NCI-H2227 (cell line): ENCODE measurements around the gene DGLUCY.
"Not testable (repeated sequence)": the region's sequence is repeated elsewhere in the genome, so short reads cannot be mapped to it uniquely, and the experiment has no call there.

Source experiments
- DNase-seq: peaks from one replicate; lab custom pipeline; 2025; ENCODE audit not compliant: unreplicated experiment; lab: John Stamatoyannopoulos, UW

DGLUCY gene, protein sequence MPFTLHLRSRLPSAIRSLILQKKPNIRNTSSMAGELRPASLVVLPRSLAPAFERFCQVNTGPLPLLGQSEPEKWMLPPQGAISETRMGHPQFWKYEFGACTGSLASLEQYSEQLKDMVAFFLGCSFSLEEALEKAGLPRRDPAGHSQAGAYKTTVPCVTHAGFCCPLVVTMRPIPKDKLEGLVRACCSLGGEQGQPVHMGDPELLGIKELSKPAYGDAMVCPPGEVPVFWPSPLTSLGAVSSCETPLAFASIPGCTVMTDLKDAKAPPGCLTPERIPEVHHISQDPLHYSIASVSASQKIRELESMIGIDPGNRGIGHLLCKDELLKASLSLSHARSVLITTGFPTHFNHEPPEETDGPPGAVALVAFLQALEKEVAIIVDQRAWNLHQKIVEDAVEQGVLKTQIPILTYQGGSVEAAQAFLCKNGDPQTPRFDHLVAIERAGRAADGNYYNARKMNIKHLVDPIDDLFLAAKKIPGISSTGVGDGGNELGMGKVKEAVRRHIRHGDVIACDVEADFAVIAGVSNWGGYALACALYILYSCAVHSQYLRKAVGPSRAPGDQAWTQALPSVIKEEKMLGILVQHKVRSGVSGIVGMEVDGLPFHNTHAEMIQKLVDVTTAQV

GRCh38 chr14:91113829-91114078 is at the start of gene DGLUCY:
DGLUCY (plus strand) TSS chr14:91114073; CDS start chr14:91160295, 46,222 bp downstream.
- DNase-seq, result no peak

DNA sequence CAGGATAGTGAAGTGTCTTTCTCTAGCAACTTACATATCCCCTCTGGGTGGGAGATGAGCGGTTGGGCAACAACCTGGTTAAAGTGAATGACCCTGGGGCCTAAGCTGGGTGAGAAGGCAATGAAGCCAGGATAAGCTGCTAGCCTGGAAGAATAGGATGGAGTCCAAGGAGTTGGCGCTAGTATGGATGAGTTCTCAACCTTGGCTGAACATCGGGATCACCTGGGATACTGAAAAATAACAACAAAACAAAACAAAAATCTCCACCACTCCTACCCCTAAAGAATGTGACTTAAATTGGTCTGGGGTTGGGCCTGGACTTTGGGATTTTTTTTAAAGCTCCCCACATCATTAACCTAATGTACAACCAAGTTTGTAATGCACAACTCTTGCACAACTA is 48.6 kb upstream of the DGLUCY start:
- DNase-seq, result no peak

DNA sequence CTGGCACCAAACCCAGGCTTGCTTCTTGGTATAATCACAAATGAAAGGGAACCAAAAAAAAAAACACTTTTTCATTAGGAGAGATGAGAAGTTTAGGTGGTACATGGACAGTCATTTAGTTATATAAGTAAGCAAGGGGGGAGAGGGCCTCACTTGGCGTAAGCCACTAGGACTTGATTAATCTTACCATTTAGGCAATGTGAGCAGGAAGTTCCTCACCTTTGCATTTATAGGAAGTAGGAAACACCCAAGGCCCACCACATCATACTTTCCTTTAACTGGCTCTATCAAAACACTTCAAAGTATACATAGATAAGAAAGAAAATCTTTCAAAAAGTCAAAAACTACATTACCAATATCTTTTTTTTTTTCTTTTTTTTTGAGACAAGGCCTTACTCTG is 46.7 kb upstream of the DGLUCY start:
- no peak for DNase-seq

GRCh38 chr14:91068642-91069041 is 45.2 kb upstream of the DGLUCY start:
- no peak for DNase-seq

- no peak for DNase-seq
These were observed 43.3 kb upstream of the DGLUCY start for GRCh38 chr14:91070572-91070971.

DNA sequence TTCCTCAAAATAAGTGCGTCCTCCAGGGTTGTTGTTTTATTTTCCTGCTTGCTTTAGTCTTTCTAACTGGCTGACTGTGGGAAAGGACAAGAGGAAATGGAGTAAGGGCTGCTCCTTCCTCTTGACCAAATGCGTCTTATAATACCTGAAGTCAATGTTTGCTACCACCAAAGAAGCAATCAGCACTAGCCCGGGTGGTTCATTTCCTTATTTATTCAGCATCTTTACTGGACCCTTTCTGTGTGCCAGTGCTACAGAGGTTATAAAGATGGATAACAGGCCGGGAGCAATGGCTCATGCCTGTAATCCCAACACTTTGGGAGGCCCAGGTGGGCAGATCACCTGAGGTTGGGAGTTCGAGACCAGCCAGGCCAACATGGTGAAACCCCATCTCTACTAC is 38.3 kb upstream of the DGLUCY start:
- DNase-seq, result no peak

DNA sequence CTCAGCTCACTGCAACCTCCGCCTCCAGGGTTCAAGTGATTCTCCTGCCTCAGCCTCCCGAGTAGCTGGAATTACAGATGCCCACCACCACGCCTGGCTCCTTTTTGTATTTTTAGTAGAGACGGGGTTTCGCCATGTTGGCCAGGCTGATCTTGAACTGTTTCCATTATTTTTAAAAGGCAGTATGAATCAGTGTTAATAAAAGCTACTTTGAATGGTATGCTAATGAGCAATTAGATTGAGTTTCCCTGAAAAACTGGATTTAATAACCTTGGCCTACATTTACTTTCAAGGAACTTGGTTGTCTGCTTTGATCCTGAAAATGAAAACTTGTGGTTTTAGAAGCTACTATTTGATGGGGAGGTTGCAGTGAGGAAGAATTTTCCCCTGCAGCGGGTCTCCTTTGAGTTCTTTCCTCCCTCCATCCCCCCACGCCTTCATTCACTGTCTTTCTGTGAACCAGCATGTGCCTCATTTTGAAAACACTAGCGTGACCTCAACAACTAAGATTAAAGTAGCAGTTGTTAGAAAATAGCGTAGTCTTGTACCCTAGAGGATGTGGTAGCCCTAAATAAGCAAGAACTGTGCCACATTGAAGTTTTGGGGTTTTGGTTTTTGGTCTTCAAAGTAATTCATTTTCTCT is 35.7 kb upstream of the DGLUCY start:
- no peak for DNase-seq

DNA sequence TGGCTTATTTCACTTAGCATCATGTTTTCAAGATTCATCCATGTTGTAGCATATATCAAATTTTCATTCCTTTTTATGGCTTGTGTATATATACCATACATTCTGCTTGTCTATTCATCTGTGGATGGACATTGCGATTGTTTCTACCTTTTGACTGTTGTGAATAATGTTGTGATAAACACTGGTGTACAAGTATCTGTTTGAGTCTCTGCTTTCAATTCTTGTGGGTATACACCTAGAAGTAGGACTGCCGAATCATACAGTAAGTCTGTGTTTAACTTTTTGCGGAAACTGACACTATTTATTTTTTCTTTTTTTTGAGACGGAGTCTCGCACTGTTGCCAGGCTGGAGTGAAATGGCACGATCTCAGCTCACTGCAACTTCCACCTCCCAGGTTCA is 33.8 kb upstream of the DGLUCY start:
- no peak for DNase-seq

DNA sequence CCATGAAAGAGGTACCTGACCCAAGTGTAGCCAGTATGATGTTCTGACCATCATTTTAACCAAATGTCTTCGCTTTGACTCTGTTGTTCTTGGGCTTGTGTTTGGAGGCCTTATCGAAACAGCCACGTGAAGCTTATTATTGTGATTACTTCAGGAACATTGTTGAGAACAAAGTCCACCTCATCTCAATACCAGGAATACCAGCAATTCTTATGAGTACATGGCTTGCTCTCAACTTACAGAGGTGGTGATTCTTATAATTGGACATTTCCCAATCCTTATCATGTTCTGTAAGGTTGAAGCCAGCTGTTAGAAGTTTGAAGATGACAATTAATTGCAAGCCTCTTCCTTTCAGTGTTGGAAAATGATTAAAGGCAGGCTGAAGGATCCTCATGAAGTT is 31.6 kb upstream of the DGLUCY start:
- no peak for DNase-seq

DNA sequence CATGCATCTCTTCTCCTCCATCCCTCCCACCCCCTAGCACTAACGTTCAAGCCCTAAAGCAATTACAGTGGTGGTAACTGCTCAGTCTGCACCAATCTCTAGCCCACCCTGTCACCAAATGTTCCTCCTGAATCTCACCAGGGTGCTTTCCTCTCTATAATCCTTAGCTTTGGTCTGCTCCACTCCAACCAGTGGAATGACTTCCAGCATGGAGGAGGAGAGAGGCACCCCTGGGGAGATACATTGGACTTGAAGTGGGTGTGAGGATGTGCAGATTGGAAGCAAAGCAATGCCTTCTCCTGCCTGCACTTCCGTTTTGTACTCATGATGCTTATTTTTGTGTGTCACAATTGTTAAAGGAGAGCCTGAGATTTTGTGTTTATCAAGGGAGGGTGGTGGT is 29.4 kb upstream of the DGLUCY start:
- DNase-seq, result no peak

DNA sequence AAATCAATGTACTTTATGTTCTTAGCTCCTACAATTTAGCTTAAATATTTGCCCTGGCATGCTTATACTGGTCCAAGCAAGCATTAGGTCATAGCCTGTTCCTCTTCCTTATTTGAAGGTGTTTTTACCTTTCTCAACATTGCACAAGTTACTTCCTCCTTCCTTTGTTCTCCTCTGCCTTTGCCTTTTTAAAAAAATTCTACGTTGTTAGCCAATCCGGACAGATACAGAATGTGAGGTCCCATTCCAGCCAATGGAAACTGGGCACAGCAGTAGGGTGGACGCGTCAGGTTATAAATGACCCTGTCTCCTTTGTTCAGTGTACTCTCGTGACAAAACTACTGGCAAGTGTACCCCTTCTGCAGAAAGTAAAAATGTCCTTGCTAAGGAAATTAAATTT is 26.4 kb upstream of the DGLUCY start:
- DNase-seq, result not testable (repeated sequence)

DNA sequence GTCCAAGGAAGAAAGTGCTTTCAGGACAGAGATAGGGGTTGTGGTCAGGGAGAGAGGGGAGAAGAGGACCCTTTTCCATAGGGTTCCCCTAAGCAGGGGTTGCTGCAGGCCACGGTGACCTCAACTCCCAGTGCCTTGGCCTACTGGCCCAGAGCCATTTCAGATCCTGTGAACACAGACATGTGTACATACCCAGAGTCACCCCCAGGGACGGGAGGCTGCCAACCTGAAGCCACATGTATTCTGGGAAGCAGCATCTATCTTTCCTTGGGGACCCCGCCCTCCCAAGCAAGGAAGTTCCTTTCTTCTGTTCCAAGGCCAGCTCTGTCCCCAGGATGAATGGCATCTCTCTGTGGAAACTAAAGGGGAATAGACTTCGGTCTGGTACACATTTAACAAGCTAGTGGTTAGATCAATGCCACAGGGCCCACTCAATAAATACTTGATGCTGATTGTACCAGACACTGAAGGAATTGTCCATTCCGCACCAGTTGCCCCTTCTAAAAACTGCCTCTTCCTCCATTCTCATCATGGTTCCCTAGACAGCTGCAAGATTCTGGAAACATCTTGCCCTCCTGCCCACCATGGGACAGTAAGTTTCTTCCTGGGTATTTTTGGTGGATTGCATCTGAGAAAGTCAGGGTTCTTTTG is 25.2 kb upstream of the DGLUCY start:
- DNase-seq, result no peak

GRCh38 chr14:91089958-91090535 is 23.8 kb upstream of the DGLUCY start:
- no peak for DNase-seq

DNA sequence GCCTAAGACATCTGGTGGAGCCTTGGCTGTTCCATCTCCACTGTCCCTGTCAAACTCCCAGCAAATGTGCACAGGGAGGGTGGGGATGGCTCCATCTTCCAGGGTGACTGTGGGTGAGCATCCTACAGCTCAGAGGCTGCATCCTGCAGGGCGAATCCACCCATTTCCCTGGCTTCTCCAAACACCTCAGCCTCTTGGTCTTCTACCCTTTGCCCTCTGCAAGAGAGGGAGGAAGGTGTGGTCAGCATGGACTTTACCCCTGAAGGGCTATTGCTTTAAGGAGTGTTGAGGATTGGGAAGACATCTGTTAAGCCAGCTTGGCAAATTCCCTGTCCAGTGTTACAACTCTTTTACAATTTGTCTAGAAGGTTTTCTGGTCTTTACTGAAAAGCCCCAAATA is 23.1 kb upstream of the DGLUCY start:
- DNase-seq, result no peak

DNA sequence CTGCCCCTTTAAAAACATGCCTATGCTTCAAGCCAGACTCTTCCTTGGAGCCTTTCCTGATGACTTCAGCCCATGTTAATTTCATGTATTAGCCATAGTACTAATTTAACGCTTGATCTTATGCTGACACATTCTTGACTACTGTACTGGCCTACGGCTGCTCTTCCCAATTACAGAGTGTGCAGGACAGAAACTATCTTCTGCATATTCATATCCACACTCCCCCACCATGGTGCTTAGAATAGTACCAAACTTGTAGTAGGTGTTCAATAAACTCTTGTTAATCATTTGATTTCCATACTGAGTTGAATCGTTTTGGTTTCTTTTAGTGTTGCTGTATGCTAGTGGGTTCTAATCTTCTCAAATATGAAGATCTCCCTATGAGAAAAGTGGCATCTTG is 21.8 kb upstream of the DGLUCY start:
- no peak for DNase-seq

- DNase-seq, result not testable (repeated sequence)
These were observed 20.0 kb upstream of the DGLUCY start for GRCh38 chr14:91093743-91094472.

DNA sequence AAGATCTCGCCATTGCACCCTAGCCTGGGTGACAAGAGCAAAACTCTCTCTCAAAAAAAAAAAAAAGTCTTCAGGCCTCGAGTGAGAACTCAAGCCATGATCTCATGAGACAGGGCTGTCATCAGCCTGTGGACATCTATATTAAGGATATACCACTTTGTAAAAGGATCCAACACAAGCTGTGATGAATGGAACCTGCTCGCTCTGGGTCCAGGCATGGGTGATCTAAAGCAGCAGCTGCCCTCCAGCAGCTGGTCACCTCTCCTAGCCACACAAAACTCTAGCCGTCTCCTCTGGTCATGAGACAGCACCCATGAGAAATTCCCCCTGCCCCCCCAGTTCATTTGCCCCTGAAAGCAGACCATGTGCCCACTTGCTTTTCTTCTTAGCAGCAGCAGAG is 19.1 kb upstream of the DGLUCY start:
- no peak for DNase-seq

GRCh38 chr14:91095178-91095577 is 18.7 kb upstream of the DGLUCY start:
- no peak for DNase-seq

GRCh38 chr14:91097657-91098056 is 16.2 kb upstream of the DGLUCY start:
- not testable (repeated sequence) for DNase-seq

- DNase-seq, result no peak
These were observed 15.3 kb upstream of the DGLUCY start for GRCh38 chr14:91098591-91098990.

- DNase-seq, result no peak
These were observed 13.8 kb upstream of the DGLUCY start for GRCh38 chr14:91100102-91100501.
